ENCODE results near the gene WDR62.

WDR62 gene

GRCh38 chr19:36054733-36055686 lies at the start of gene WDR62:
Gene WDR62 (plus strand): TSS chr19:36054897. CDS start chr19:36054972, 75 bp downstream.
- peak; percentile 18 for DNase-seq

GRCh38 chr19:36006955-36007354 lies 47.7 kb upstream of the WDR62 start:
- DNase-seq: no peak

GRCh38 chr19:36008336-36008978 lies 46.2 kb upstream of the WDR62 start, which contains the start of gene SYNE4:
Gene SYNE4 (minus strand): TSS chr19:36008813. CDS start chr19:36008681, 132 bp downstream.
- no peak for DNase-seq

DNA sequence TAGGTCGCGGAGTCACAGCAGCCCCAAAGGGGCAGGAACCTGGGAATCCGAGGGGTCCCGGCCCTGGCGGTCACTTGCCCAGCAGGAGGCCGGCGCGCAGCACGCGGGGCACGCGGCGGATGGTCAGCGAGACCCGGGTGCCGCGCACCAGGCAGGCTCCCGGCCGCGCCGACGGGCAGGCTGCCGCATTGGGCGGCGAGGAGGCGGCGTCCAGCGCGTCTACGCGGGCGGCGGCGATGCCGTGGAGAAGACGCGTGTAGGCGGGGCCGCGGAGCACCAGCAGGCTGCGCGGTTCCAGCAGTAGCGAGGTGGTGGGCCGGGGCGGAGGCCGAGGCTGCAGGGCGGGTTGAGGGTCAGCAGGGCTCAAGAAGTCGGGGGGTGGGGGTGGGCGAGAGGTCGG lies 45.5 kb upstream of the WDR62 start:
- DNase-seq: peak; percentile 22

GRCh38 chr19:36009633-36010379 lies 44.9 kb upstream of the WDR62 start:
- no peak for DNase-seq

GRCh38 chr19:36010402-36010801 lies 44.3 kb upstream of the WDR62 start:
- DNase-seq: no peak

- DNase-seq: no peak
Observed at GRCh38 chr19:36013280-36014011, 41.3 kb upstream of the WDR62 start.

DNA sequence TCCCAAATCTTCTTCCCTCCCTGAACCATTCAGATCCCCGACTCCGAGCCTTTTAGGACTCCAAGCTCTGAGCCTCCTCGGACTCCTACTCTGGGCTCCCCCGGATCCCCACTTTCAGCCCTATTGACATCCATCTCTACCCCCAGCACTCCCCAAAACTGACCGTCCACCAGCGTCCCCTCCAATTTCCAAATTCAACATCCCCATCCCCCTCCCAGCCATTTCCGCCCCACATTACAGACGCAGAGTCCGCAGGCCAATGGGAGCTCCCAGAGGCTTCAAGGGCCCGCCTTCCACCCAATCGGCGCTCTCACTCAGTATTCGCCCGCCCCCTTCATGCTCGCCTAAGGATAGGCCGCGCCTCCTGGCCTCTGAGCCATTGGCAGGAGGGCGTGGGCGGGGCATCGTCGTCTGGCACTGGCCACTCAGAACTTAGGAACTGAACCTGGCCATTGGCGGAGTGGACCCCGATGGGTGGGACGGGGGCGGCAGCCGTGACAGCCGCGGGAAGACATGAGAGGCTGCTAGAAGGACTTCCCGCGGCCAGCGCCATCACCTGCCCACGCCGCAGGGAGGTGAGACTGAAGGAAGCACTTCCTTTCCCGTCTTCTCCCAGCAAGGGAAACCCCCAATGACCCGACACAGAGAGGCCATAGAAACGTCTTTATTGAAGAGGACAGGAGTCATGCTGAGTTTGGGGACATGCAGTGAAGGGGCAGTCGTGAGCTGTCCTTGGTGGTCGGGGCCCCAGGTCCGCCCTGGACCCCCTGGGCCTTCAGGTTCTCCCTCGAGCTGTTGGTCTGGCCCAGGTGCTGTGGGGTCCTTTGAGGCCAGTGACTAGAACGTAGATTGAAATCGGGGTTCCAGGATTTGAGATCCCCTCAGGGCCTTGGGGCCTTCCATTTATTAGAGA lies 40.4 kb upstream of the WDR62 start, which contains the start of gene ALKBH6:
Gene ALKBH6, minus strand, starts transcription at position 202 of the 913 bp plus-strand sequence. CDS start 816 bp downstream, outside the sequence.
- DNase-seq: peak; percentile 98

DNA sequence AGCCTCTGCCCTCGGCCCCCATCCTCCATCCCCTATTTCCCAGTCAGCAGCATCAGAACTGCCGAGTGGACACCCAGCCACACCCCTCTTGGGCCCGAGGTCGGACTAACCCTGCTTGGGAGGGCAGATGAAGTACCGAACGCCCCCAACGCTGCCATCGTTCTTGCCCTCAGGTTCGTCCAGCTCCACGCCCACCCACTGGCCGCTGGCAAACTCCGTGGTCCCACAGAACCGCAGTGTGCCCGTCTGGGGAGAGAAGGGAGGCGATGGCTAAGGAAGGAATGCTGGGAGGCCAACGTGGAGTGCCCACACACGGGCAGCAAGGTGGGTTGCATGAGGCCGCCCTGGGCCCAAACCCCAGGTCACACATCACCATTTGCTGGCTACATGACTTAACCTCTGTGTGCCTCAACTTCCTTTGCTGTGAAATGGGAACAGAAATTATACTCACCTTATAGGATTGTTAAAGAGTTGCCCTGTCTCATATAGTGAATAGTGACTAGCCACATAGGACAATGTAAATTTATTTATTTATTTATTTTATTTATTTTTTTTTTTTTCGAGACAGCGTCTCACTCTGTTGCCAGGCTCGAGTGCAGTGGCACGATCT lies 35.5 kb upstream of the WDR62 start:
- DNase-seq: no peak

DNA sequence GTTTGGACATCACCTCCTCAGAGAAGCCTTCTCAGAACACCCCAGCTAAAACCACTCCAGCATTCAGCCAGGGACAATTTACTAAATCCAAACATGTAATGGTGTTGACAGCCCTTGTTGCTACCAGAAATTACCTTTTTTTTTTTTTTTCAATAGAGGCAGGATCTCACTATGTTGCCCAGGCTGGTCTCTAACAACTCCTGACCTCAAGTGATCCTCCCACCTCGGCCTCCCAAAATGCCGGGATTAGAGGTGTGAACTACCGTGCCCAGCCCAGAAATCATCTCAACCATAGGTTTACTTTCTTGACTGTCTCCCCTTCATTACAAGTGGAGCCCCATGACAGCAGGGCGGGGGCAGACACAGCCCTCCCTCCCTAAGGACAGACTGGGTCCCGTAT lies 31.3 kb upstream of the WDR62 start:
- DNase-seq: no peak

DNA sequence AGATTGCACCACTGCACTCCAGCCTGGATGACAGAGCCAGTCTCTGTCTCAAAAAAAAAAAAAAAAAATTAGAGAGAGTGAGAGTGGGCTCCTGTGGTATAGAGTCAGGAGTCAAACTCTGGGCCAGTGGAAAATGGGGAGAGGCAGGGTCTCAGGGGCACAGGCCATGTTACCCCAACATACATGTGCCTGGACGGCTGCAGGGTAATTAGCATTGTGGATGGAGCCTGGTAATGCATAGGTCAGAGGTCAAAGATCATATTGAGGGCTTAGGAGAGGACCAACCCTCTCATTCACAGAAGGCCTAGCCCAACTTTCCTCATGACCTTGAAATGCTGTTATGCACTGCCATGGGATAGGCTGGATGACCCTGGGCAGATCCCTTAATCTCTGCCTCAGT lies 29.2 kb upstream of the WDR62 start:
- no peak for DNase-seq

DNA sequence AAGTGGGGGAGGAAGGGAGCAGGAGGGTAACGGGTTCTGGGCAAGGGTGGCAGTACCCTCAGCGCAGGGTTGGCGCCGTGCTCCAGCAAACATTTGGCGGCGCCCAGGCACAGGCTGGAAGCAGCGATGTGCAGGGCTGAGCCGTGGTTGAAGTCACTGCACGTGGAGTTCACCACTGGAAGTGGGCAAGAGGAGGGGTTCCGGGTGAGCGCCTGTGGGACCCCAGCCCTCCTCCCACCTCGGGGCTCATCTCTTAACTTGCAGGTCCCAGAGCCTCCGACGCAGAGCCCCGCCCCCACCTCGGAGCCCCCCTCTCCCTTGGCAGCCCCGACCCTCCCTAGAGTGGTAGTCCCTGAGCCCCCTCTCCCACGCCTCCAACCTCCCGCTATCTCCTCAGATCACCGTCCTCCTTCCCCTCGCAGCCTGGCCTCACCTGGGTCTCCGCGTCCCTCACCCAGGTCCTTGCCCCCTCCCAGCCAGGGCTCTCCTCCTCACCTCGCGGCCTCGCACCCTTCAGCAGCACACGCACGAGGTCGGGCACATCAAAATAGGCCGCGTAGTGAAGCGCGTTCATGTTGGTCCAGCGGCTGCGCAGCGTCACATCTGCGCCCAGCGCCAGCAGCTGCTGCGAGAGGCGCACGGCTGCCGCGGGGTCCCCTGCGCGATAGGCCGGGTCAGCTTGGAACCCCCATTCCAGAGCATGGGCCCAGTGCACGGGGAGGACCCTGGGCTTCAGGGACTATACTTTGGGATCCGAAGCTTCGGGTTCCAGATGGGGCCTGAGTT lies 28.4 kb upstream of the WDR62 start:
- DNase-seq: no peak

- DNase-seq: no peak
Observed at GRCh38 chr19:36027696-36028095, 27.0 kb upstream of the WDR62 start.

DNA sequence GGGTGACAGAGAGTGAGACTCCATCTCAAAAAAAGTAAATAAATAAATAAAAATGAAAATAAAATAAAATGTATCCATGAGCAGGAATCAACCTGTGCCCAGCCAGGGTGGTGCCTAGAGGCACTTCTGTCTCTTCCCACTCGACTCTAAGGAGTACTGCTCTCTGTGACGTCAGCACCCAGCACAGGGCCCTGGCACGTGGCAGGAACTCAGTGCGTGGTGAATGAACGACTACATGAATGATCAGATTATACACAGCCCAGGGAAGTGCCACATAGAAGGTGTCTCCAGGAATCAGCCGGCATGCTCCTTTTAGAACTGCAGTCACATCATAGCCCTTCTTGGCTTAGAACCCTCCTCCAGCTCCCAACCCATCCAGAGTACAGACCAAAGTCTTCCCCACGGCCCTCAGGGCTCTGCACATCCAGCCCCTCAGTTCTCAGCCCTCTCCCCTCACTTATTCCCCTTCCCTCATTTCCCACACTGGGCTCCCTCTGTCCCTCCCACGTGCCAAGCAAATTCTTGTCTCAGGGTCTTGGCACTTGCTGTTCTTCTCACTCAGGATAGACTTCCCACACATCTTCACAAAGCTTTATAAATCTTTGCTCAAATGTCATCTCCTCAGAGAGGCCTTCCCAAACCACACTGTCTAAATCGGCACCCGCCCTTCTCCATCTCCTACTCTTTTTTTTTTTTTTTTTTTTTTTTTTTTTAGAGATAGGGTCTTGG lies 26.2 kb upstream of the WDR62 start:
- no peak for DNase-seq

- no peak for DNase-seq
Observed at GRCh38 chr19:36030264-36031148, 24.2 kb upstream of the WDR62 start.

GRCh38 chr19:36031308-36031707 lies 23.4 kb upstream of the WDR62 start:
- DNase-seq: no peak

DNA sequence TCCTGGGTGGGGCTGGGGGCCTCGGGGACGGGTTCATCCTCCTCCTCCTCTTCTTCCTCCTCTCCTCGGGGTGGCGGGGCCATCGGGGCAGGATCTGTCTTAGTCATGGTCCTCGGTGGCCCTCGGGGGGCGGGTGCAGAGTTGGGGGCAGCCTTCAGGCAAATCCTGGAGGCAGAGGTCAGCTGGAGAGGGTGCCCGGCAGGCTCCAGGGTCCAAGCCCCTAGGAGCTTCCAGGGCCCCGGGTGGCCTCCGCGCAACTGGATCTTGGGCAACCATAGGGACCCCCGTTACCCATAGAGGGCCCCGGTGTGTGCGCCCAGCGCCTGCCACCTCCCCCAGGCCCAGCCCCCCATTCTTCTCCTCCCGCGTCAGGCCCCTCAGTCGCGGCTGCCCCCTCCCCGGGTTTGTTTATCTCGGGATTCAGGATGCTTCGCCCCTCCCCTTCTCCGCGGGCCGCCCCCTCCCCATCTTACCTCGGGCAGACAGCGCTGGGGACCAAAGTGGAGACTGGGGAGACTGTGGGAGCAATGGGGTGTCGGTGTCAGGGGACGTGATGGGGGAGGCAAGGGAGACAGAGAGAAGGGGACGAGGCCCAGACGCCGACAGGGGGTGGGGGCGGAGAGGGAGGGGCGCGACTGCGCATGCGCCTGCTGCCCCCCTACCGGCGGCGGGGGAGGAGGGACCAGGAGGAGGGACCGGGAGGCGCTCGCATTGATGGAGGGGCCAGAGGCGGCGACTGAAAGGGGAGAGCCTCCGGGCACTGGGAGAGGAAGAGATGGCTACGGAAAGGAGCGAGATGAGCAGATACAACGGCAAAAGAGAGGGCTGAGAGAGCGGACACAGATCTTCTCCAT lies 22.2 kb upstream of the WDR62 start, which contains the start of gene CLIP3:
Gene CLIP3, minus strand, starts transcription at position 623 of the 854 bp plus-strand sequence. Its CDS starts 516 bp downstream, at position 107.
- peak; percentile 6 for DNase-seq

Data from CD4-positive, alpha-beta T cell treated with Interleukin-4 for 4 hours (primary cell).